OCI-LY3 (cell line): ENCODE data around the gene RPH3AL.

ENCODE experiments used
- H2AFZ ChIP-seq: fragments of 200-600, 300-600 bp; shearing (Covaris generic); 2 replicates; pipeline ENCODE4 v1.6.0; 2014; ENCODE audit warnings: antibody characterized with exemption, low read depth, low read length
- H3K27ac ChIP-seq: fragments of 200-600, 300-600 bp; sonication (generic); 2 replicates; pipeline ENCODE4 v1.5.1; 2014; ENCODE audit warnings: mild to moderate bottlenecking, low read length, moderate library complexity, mixed read lengths
- H3K27me3 ChIP-seq: fragments of 200-600, 300-600 bp; sonication (generic); 2 replicates; pipeline ENCODE4 v1.6.1; 2014; ENCODE audit warnings: low read depth, low read length, mixed read lengths
- H3K36me3 ChIP-seq: fragments of 200-600, 300-600 bp; sonication (generic); replicated peaks from 2 replicates; pipeline ENCODE3; 2014; ENCODE audit warnings: low read depth, low read length, mixed read lengths
- H3K4me1 ChIP-seq: fragments of 300-600, 200-600 bp; sonication (generic); 2 replicates; pipeline ENCODE4 v1.6.1; 2014; ENCODE audit warnings: low read length, mixed read lengths
- H3K4me2 ChIP-seq: fragments of 200-600, 300-600 bp; sonication (generic); 2 replicates; pipeline ENCODE4 v1.6.1; 2014; ENCODE audit warnings: low read length, mixed read lengths
- H3K4me3 ChIP-seq: fragments of 300-600, 200-600 bp; sonication (generic); 2 replicates; pipeline ENCODE4 v1.5.1; 2014; ENCODE audit warnings: antibody characterized with exemption, mild to moderate bottlenecking, low read length, moderate library complexity
- H3K79me2 ChIP-seq: fragments of 300-600, 200-600 bp; shearing (Covaris generic); 2 replicates; pipeline ENCODE4 v1.6.1; 2014; ENCODE audit warnings: mild to moderate bottlenecking, low read length, mixed read lengths
- H3K9ac ChIP-seq: fragments of 300-600, 200-600 bp; shearing (Covaris generic); 2 replicates; pipeline ENCODE4 v1.6.0; 2014; ENCODE audit warnings: mild to moderate bottlenecking, low read length, moderate library complexity
- H3K9me3 ChIP-seq: fragments of 200-600, 300-600 bp; shearing (Covaris generic); 2 replicates; pipeline ENCODE4 v1.6.1; 2014; ENCODE audit warnings: low read length, mixed read lengths; ENCODE audit not compliant: insufficient read depth
- H4K20me1 ChIP-seq: fragments of 200-600, 300-600 bp; sonication (generic); 2 replicates; pipeline ENCODE4 v1.6.1; 2016; ENCODE audit warnings: low read length, mixed read lengths; ENCODE audit not compliant: insufficient read depth
- EZH2phosphoT487 ChIP-seq: fragments of 200-600 bp; shearing (Covaris generic); IDR thresholded peaks from 2 replicates; pipeline ENCODE4 v1.6.1; 2018; ENCODE audit warnings: antibody characterized with exemption, mixed run types, low read depth
- TF ChIP-seq, protein P1 (sequence below): fragments of 200-600, 300-600 bp; sonication (generic); IDR thresholded peaks from 2 replicates; pipeline ENCODE4 v1.5.1; 2014; ENCODE audit warnings: antibody characterized with exemption, low read length, low read depth

RPH3AL gene

DNA sequence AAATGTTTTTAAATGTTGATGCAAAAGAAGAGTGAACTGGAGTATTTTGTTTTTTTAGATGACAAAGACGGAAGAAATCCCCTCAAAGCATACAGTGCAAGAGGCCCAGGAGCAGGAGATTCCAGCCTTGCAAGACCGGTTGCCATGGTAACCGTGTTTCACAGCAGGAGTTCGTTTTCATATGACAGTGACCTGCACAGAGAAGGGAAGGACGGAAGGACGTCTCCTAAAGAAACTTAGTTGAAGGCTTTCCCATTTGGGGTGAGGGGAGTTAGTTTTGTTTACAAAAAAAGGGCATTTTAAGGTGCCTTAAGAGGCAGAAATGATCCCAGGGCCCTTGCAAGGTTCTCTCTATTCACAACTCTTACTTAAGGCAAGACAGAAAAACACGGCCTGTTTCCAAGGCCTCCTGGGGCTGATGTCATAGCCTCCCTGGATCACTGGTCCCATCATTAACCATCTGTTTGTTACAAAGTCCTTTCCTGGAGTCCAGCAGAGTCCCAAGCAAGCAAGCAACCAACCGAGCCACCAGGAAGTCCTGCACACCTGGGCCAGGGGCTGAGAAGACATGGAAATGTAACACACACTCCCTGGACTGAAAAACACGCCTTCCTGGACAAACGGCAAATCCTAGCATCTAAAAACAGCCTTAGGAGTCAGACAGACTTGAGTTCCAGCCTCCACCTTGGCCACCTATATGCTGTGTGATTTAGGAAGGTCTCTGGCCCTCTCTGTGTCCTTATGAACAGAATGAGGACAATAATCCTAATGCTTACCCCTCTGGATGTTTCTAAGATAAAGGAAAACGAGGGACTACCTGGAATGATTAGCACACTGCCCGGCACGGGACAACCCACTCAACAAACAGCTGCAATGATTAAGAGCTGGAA lies 30.3 kb upstream of the RPH3AL start:
- TF ChIP-seq, protein P1, sequence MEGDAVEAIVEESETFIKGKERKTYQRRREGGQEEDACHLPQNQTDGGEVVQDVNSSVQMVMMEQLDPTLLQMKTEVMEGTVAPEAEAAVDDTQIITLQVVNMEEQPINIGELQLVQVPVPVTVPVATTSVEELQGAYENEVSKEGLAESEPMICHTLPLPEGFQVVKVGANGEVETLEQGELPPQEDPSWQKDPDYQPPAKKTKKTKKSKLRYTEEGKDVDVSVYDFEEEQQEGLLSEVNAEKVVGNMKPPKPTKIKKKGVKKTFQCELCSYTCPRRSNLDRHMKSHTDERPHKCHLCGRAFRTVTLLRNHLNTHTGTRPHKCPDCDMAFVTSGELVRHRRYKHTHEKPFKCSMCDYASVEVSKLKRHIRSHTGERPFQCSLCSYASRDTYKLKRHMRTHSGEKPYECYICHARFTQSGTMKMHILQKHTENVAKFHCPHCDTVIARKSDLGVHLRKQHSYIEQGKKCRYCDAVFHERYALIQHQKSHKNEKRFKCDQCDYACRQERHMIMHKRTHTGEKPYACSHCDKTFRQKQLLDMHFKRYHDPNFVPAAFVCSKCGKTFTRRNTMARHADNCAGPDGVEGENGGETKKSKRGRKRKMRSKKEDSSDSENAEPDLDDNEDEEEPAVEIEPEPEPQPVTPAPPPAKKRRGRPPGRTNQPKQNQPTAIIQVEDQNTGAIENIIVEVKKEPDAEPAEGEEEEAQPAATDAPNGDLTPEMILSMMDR = no peak
- TF ChIP-seq EZH2phosphoT487 = no peak
- Histone ChIP-seq H4K20me1 (no peaks in the 10 kb centered on the region), H3K4me1 (no peaks in the 10 kb centered on the region), H3K36me3 (no peaks in the 10 kb centered on the region), H3K27me3 (no peaks in the 10 kb centered on the region), H3K27ac (no peak overlapping the region), H3K79me2 (no peaks in the 10 kb centered on the region), H3K4me3 (no peak overlapping the region), H3K9me3 (no peaks in the 10 kb centered on the region), H3K9ac (no peak overlapping the region), H2AFZ (no peak overlapping the region), H3K4me2 (no peak overlapping the region)

DNA sequence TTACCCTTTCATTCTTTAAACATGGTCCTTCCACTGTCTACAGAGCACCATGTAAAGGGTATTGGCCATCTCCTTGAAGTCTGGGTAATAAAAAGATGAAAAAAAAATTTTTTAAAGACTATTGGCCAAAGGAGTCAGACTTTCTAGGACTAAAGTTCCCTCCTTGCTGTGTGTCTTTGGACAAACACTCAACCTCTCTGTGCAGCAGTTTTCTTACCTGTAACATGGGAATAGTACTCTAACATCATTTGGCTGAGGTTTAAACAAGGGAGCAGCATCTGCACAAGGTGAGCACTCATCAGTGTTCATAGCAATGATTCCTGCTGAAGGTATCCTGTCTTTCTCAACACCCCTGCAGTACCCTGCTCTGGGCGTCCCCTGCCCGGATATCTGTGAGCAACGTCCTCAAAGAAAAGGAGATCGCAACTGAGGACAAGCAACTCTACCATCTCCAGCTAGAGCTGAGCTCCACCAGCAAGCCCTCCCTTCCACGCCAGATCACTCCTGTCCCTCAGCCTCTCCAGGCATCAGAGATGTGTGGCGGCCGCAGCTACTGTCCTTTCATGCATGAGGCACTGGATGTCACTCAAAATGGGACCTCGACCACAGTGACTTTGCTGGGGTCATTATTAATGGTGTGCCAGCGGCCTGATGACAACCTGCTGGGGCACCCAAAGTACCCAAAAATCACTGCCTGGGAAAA lies 29.5 kb upstream of the RPH3AL start:
- no peaks in the 10 kb centered on the region for H3K79me2 ChIP-seq
- no peak overlapping the region for H3K4me3 ChIP-seq
- H4K20me1 ChIP-seq = no peaks in the 10 kb centered on the region
- no peaks in the 10 kb centered on the region for H3K36me3 ChIP-seq
- no peaks in the 10 kb centered on the region for H3K9me3 ChIP-seq
- no peak overlapping the region for H3K27ac ChIP-seq
- H3K4me2 ChIP-seq = no peak overlapping the region
- no peak for TF ChIP-seq EZH2phosphoT487
- TF ChIP-seq, protein P1 = no peak
- no peak overlapping the region for H3K9ac ChIP-seq
- no peaks in the 10 kb centered on the region for H3K4me1 ChIP-seq
- no peak overlapping the region for H2AFZ ChIP-seq
- no peaks in the 10 kb centered on the region for H3K27me3 ChIP-seq

GRCh38 chr17:381516-381915 lies 28.9 kb upstream of the RPH3AL start:
- no peak overlapping the region for H3K4me2 ChIP-seq
- no peaks in the 10 kb centered on the region for H4K20me1 ChIP-seq
- H2AFZ ChIP-seq = no peak overlapping the region
- no peak for TF ChIP-seq EZH2phosphoT487
- TF ChIP-seq, protein P1 = no peak
- no peaks in the 10 kb centered on the region for H3K27me3 ChIP-seq
- no peak overlapping the region for H3K9ac ChIP-seq
- H3K36me3 ChIP-seq = no peaks in the 10 kb centered on the region
- H3K79me2 ChIP-seq = no peaks in the 10 kb centered on the region
- H3K4me3 ChIP-seq = no peak overlapping the region
- no peaks in the 10 kb centered on the region for H3K4me1 ChIP-seq
- H3K9me3 ChIP-seq = no peaks in the 10 kb centered on the region
- H3K27ac ChIP-seq = no peak overlapping the region
